Endothelial cell of umbilical vein (primary cell): ENCODE results near the gene NEDD4L.

Experiments used
- EZH2 ChIP-seq: IDR thresholded peaks from 2 replicates; pipeline ENCODE4 v1.6.1; 2012; ENCODE audit warnings: borderline replicate concordance, low read depth, mild to moderate bottlenecking, moderate library complexity, low read length, inconsistent platforms; ENCODE audit not compliant: severe bottlenecking
- GATA2 ChIP-seq: IDR thresholded peaks from 2 replicates; pipeline ENCODE4 v1.7.0; 2011; ENCODE audit warnings: low read depth, mild to moderate bottlenecking, moderate library complexity, mixed read lengths, low read length; ENCODE audit not compliant: insufficient read length, insufficient read depth
- MAX ChIP-seq: IDR thresholded peaks from 2 replicates; pipeline ENCODE4 v1.6.1; 2011; ENCODE audit not compliant: insufficient read depth, insufficient read length
- MYC ChIP-seq: IDR thresholded peaks from one replicate; pipeline ENCODE4 v1.6.1; 2011; ENCODE audit warnings: mild to moderate bottlenecking, low read depth, low read length
- POLR2A ChIP-seq: IDR thresholded peaks from 2 replicates; pipeline ENCODE4 v1.6.1; 2012; ENCODE audit warnings: low read depth, mild to moderate bottlenecking, control low read depth, low read length
- TF ChIP-seq, protein P1 (sequence below), 2 donors: IDR thresholded peaks; 1 replicate in 1 of 2; 2 replicates in 1 of 2; pipeline ENCODE4 v1.5.1; 2011; ENCODE audit warnings: low read length in 2 of 2, mild to moderate bottlenecking in 2 of 2, moderate library complexity in 2 of 2, control low read depth in 1 of 2, inconsistent platforms in 1 of 2, low read depth in 1 of 2; ENCODE audit not compliant: insufficient read depth in 1 of 2; ENCODE audit errors: extremely low read depth in 1 of 2

GRCh38 chr18:58046093-58046793, 2.2 kb downstream of the NEDD4L start:
- no peak for TF ChIP-seq POLR2A
- TF ChIP-seq, protein P1, sequence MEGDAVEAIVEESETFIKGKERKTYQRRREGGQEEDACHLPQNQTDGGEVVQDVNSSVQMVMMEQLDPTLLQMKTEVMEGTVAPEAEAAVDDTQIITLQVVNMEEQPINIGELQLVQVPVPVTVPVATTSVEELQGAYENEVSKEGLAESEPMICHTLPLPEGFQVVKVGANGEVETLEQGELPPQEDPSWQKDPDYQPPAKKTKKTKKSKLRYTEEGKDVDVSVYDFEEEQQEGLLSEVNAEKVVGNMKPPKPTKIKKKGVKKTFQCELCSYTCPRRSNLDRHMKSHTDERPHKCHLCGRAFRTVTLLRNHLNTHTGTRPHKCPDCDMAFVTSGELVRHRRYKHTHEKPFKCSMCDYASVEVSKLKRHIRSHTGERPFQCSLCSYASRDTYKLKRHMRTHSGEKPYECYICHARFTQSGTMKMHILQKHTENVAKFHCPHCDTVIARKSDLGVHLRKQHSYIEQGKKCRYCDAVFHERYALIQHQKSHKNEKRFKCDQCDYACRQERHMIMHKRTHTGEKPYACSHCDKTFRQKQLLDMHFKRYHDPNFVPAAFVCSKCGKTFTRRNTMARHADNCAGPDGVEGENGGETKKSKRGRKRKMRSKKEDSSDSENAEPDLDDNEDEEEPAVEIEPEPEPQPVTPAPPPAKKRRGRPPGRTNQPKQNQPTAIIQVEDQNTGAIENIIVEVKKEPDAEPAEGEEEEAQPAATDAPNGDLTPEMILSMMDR (IDR thresholded peaks at IDR 0.05; ENCODE audit: extremely low read depth in 1 of 2, insufficient read depth in 1 of 2, low read depth in 1 of 2, low read length in 2 of 2), result no peak
- TF ChIP-seq GATA2, result no peak
- no peak for TF ChIP-seq EZH2
- TF ChIP-seq MYC, result no peak
- TF ChIP-seq MAX, result no peak
